ENCODE data around the gene SEC14L3. TPM values are rescaled to one million over a fixed set of nuclear protein-coding genes. Genes with fewer than 3 reads are reported as not detected.

SEC14L3 gene
- total RNA-seq, 1 experiment from 2014 or later, result not detected

DNA sequence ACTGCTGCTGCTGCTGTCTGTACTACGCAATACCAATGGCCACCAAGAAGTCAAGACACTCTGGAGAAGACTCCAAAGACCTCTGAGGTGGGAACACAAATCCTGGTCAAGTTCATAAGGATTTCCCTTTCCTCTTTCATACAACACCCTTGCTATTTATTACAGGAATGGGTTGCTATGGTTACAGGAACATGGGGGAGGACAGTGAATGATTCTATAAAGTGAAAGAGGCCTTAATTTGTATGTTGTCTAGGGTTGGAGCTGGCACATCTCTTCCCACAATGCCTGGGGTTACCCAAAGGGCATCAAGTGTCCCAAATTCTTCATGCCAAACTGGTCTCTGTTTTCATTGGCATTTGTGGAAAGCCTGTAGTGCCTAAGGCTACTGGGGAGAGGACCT is 11.4 kb upstream of the SEC14L3 start:
- no TSS peak for BruUV-seq (replicated peaks)
- H3K4me1 Mint-ChIP-seq (ENCODE audit: low read depth, unreplicated experiment), result peaks cover 16% of the 10 kb centered on the region
- H3K27ac Mint-ChIP-seq (ENCODE audit: unreplicated experiment), result no peak overlapping the region
- no peak overlapping the region for H3K4me3 Mint-ChIP-seq (ENCODE audit: low read depth, unreplicated experiment)
- TF ChIP-seq, protein P1, sequence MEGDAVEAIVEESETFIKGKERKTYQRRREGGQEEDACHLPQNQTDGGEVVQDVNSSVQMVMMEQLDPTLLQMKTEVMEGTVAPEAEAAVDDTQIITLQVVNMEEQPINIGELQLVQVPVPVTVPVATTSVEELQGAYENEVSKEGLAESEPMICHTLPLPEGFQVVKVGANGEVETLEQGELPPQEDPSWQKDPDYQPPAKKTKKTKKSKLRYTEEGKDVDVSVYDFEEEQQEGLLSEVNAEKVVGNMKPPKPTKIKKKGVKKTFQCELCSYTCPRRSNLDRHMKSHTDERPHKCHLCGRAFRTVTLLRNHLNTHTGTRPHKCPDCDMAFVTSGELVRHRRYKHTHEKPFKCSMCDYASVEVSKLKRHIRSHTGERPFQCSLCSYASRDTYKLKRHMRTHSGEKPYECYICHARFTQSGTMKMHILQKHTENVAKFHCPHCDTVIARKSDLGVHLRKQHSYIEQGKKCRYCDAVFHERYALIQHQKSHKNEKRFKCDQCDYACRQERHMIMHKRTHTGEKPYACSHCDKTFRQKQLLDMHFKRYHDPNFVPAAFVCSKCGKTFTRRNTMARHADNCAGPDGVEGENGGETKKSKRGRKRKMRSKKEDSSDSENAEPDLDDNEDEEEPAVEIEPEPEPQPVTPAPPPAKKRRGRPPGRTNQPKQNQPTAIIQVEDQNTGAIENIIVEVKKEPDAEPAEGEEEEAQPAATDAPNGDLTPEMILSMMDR (IDR thresholded peaks at IDR 0.05; ENCODE audit: unreplicated experiment), result no peak
- no peaks in the 10 kb centered on the region for H3K36me3 Mint-ChIP-seq (ENCODE audit: insufficient read depth, unreplicated experiment)
- H3K27me3 Mint-ChIP-seq (ENCODE audit: unreplicated experiment), result peaks cover 22% of the 10 kb centered on the region
- CTCF ChIA-PET, result no interaction called here
- intact Hi-C loops (cut with micrococcal nuclease; ENCODE audit: unreplicated experiment), result loop anchor here (10.0 kb wide), 1 partner anchor 88 kb away; the partner anchor contains the start of gene SEC14L2
- H3K9me3 Mint-ChIP-seq (ENCODE audit: low read depth, unreplicated experiment), result no peaks in the 10 kb centered on the region
- no peak for DNase-seq

DNA sequence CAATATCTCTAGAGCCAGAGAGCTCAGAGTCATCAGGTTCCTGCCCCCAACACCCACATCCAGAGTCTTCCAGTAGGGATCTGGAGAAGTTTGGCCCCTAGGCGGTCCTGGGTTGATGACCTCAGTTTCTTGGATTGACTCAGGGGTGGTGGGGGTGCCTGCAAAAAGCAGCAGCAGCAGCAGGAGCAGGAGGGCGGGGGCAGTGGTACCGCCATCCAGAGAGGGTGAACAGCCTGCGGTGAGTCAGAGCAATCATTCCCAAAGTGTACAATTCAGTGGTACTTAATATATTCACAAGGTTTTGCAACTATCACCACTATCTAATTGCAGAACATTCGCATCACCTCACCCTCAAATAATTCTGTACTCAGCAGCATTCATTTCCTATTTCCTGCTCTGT is 9.9 kb upstream of the SEC14L3 start:
- BruUV-seq (replicated peaks), result no TSS peak
- no peak overlapping the region for H3K4me3 Mint-ChIP-seq (ENCODE audit: low read depth, unreplicated experiment)
- H3K4me1 Mint-ChIP-seq (ENCODE audit: low read depth, unreplicated experiment), result peaks cover 9% of the 10 kb centered on the region
- H3K27ac Mint-ChIP-seq (ENCODE audit: unreplicated experiment), result no peak overlapping the region
- DNase-seq, result no peak
- H3K9me3 Mint-ChIP-seq (ENCODE audit: low read depth, unreplicated experiment), result no peaks in the 10 kb centered on the region
- TF ChIP-seq, protein P1 (IDR thresholded peaks at IDR 0.05; ENCODE audit: unreplicated experiment), result no peak
- H3K27me3 Mint-ChIP-seq (ENCODE audit: unreplicated experiment), result peaks cover 37% of the 10 kb centered on the region
- intact Hi-C loops (cut with micrococcal nuclease; ENCODE audit: unreplicated experiment), result loop anchor here (10.0 kb wide), 1 partner anchor 87 kb away; the partner anchor contains the start of gene SEC14L2
- no peaks in the 10 kb centered on the region for H3K36me3 Mint-ChIP-seq (ENCODE audit: insufficient read depth, unreplicated experiment)
- CTCF ChIA-PET, result no interaction called here

DNA sequence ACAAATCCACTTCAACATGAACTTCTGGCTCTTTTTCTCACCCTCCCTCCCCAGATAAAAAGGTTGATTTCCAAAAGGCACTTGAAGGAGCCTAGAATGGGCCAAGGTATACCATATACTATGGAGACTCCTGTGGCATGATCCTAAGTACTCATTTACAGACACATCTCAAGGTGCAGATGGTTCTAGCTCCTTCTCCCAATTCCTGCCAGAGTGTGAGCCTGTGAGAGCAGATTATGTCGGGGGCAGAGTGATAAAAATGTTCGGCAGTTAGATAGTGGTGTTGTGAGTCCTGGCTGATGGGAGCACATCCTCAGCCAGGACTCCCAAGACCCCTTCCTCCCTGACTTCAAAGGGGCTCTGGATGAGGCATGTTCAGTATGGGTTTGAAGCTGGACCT is 8.2 kb upstream of the SEC14L3 start:
- intact Hi-C loops (cut with micrococcal nuclease; ENCODE audit: unreplicated experiment), result loop anchor here (10.0 kb wide), 1 partner anchor 85 kb away; the partner anchor contains the start of gene SEC14L2
- H3K36me3 Mint-ChIP-seq (ENCODE audit: insufficient read depth, unreplicated experiment), result no peaks in the 10 kb centered on the region
- peaks cover 40% of the 10 kb centered on the region for H3K27me3 Mint-ChIP-seq (ENCODE audit: unreplicated experiment)
- H3K4me3 Mint-ChIP-seq (ENCODE audit: low read depth, unreplicated experiment), result no peak overlapping the region
- TF ChIP-seq, protein P1 (IDR thresholded peaks at IDR 0.05; ENCODE audit: unreplicated experiment), result no peak
- H3K4me1 Mint-ChIP-seq (ENCODE audit: low read depth, unreplicated experiment), result no peaks in the 10 kb centered on the region
- H3K27ac Mint-ChIP-seq (ENCODE audit: unreplicated experiment), result no peak overlapping the region
- no peak for DNase-seq
- no TSS peak for BruUV-seq (replicated peaks)
- CTCF ChIA-PET, result no interaction called here
- H3K9me3 Mint-ChIP-seq (ENCODE audit: low read depth, unreplicated experiment), result no peaks in the 10 kb centered on the region

DNA sequence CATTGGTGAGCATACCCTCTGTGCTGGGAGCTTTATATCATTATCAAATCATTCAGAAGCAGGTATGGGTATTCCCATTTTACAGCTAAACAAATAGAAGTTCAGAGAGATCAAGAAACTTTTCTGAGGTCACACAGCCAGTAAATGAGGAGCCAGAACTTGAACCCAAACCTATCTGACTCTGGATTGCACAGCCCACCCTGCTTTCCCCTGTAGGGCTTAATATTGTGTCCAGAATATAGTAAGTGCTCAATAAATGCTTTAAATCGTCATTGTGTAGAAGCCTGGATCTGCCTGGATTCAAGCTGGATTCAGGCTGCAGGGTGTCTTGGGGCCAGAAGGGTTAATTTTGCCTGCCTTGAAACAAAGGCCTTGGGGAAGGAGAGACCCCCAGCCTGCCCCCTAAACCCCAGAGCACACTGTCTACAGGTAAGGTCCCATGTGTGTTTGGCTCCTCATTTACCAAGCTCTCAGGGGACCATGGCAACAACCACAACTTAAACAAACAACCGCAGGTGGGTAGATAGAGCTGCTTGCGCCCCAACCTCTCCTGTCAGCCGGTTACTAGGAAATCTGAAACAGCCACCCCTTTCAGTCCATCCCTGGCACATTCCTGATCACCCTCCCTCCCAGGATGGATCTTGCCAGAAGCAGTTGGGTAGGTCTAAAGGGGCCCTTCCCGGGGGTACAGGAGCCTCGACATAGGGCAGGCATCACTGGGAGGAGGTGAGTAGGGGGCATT is 3.0 kb upstream of the SEC14L3 start:
- H3K4me1 Mint-ChIP-seq (ENCODE audit: low read depth, unreplicated experiment), result no peaks in the 10 kb centered on the region
- intact Hi-C loops (cut with micrococcal nuclease; ENCODE audit: unreplicated experiment), result no loop called here
- H3K27me3 Mint-ChIP-seq (ENCODE audit: unreplicated experiment), result peaks cover 79% of the 10 kb centered on the region
- H3K4me3 Mint-ChIP-seq (ENCODE audit: low read depth, unreplicated experiment), result no peak overlapping the region
- peak overlapping the region; percentile 28 for H3K27ac Mint-ChIP-seq (ENCODE audit: unreplicated experiment)
- no peaks in the 10 kb centered on the region for H3K36me3 Mint-ChIP-seq (ENCODE audit: insufficient read depth, unreplicated experiment)
- H3K9me3 Mint-ChIP-seq (ENCODE audit: low read depth, unreplicated experiment), result no peaks in the 10 kb centered on the region
- TF ChIP-seq, protein P1 (IDR thresholded peaks at IDR 0.05; ENCODE audit: unreplicated experiment), result no peak
- peak; percentile 68 for DNase-seq
- BruUV-seq (replicated peaks), result no TSS peak
- CTCF ChIA-PET, result interaction anchor here (1.5 kb wide), 1 partner anchor 11 kb away, joined by 6 read pairs; no protein-coding TSS in a partner anchor
